Keratinocyte (primary cell): Measurements from ENCODE around the gene PPP1R12C. TPM values are rescaled to one million over a fixed set of nuclear protein-coding genes. Genes with fewer than 3 reads are reported as not detected.

ENCODE experiments used
- DNase-seq: peaks from one replicate; pipeline ENCODE4 v3.0.0-alpha.2; 2011; ENCODE audit warnings: low read depth, missing footprints, low spot score
- FAIRE-seq: peaks from 2 replicates; lab custom pipeline; 2011; peaks lifted over from hg19 to GRCh38; lab: Jason Lieb, UNC
- H2AFZ ChIP-seq: 2 replicates; pipeline ENCODE4 v1.6.0; 2012; ENCODE audit warnings: low read length, control low read depth, inconsistent platforms; ENCODE audit not compliant: control insufficient read depth
- H3K27ac ChIP-seq: 2 replicates; pipeline ENCODE4 v1.5.1; 2011; ENCODE audit warnings: low read length; ENCODE audit not compliant: control insufficient read depth, insufficient read depth
- H3K27me3 ChIP-seq: 3 replicates; pipeline ENCODE4 v1.6.0; 2011; ENCODE audit warnings: low read length; ENCODE audit not compliant: control insufficient read depth, insufficient read depth; ENCODE audit errors: extremely low read depth
- H3K36me3 ChIP-seq, 2 experiments: 2 replicates in 1 of 2; 3 replicates in 1 of 2; pipeline ENCODE4 v1.5.1; 2011; ENCODE audit warnings: low read length in 2 of 2, mild to moderate bottlenecking in 1 of 2; ENCODE audit not compliant: control insufficient read depth in 2 of 2, insufficient read depth in 2 of 2; ENCODE audit errors: extremely low read depth in 1 of 2
- H3K4me1 ChIP-seq: 3 replicates; pipeline ENCODE4 v1.5.1; 2011; ENCODE audit warnings: low read length; ENCODE audit not compliant: control insufficient read depth, insufficient read depth; ENCODE audit errors: extremely low read depth
- H3K4me2 ChIP-seq: 3 replicates; pipeline ENCODE4 v1.6.0; 2011; ENCODE audit warnings: low read depth, low read length; ENCODE audit not compliant: control insufficient read depth, insufficient read depth; ENCODE audit errors: extremely low read depth
- H3K4me3 ChIP-seq, 3 experiments: fragments of 200-600 bp in 1 of 3; sonication (generic) in 1 of 3; 2 replicates in 2 of 3; 3 replicates in 1 of 3; pipeline ENCODE4 v1.5.1; 2011 to 2016; ENCODE audit warnings: low read length in 3 of 3, mild to moderate bottlenecking in 3 of 3, control low read depth in 2 of 3, inconsistent platforms in 1 of 3, low read depth in 1 of 3, mixed read lengths in 1 of 3, mixed run types in 1 of 3, moderate library complexity in 1 of 3; ENCODE audit not compliant: control insufficient read depth in 2 of 3, insufficient read depth in 2 of 3; ENCODE audit errors: extremely low read depth in 1 of 3
- H3K79me2 ChIP-seq: 2 replicates; pipeline ENCODE4 v1.6.0; 2012; ENCODE audit warnings: low read length; ENCODE audit not compliant: control insufficient read depth, insufficient read depth
- H3K9ac ChIP-seq: 3 replicates; pipeline ENCODE4 v1.6.0; 2011; ENCODE audit warnings: low read length; ENCODE audit not compliant: control insufficient read depth, insufficient read depth; ENCODE audit errors: extremely low read depth
- H3K9me1 ChIP-seq: 3 replicates; pipeline ENCODE4 v1.6.0; 2011; ENCODE audit warnings: low read length; ENCODE audit not compliant: control insufficient read depth, insufficient read depth; ENCODE audit errors: extremely low read depth
- H3K9me3 ChIP-seq: 2 replicates; pipeline ENCODE4 v1.5.1; 2012; ENCODE audit warnings: low read depth, low read length; ENCODE audit not compliant: control insufficient read depth
- H4K20me1 ChIP-seq: 3 replicates; pipeline ENCODE4 v1.6.0; 2011; ENCODE audit warnings: low read length; ENCODE audit not compliant: control insufficient read depth, insufficient read depth; ENCODE audit errors: extremely low read depth
- CTCF ChIP-seq, 3 experiments: IDR thresholded peaks in 1 of 3; conservative IDR thresholded peaks in 1 of 3; optimal IDR thresholded peaks in 1 of 3; 2 replicates in 2 of 3; 3 replicates in 1 of 3; pipeline versions ENCODE3 to v1.5.1; 2011; ENCODE audit warnings: low read length in 3 of 3, mild to moderate bottlenecking in 3 of 3, moderate library complexity in 2 of 3, control low read depth in 1 of 3, inconsistent platforms in 1 of 3; ENCODE audit not compliant: insufficient read depth in 2 of 3; ENCODE audit errors: extremely low read depth in 1 of 3
- EZH2 ChIP-seq: IDR thresholded peaks from one replicate; pipeline ENCODE4 v1.6.1; 2012; ENCODE audit warnings: inconsistent platforms, mild to moderate bottlenecking, low read length, moderate library complexity
- dilution Hi-C: fragments of 300-500 bp; cut with MboI; formaldehyde crosslinking; loops from one replicate; pipeline ENCODE4 v1.7.0; 2020; ENCODE audit warnings: low sequenced_read_pairs; ENCODE audit not compliant: extremely low pct_ligation_motif_present
- polyA plus RNA-seq, 5 experiments: library from polyadenylated mRNA; depleted of rRNA in 3 of 5; stranded (reverse) in 3 of 5; stranded (forward) in 1 of 5; unstranded in 1 of 5; fragments of >200 nt; gene quantifications; 1 replicate in 1 of 5; 2 replicates in 3 of 5; 3 replicates in 1 of 5; pipeline versions ENCODE4 v1.2.1 to v1.2.3, GENCODE V29; 2011 to 2012; ENCODE audit warnings: missing spikeins in 2 of 5, low read depth in 1 of 5, low replicate concordance in 1 of 5

PPP1R12C gene
- polyA plus RNA-seq, 1 donor (not counting 4 experiments of a cell fraction or from before 2014, with no cell fraction given): 24.7 TPM

DNA sequence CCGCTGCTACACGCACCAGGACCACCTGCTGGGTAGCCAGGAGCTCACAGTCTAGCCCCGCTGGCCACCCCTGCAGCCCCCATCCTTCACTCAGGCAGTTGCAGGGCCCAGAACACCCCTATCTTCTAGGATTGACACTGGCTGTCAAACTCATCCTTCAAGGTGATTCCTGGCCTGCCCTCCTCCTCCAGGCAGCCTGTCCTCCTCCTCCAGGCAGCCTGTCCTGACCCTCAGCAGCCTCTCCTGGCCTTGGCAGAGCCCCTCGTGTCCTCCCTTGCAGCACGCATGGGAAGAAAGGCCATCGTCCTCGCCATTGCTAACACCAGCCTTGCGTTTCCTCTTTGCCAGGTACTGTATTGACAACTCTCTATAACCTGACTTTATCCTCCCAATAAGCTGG is 45.5 kb downstream of the PPP1R12C start:
- Histone ChIP-seq H3K79me2 (no peaks in the 10 kb centered on the region), H3K27ac (no peak overlapping the region), H2AFZ (no peak overlapping the region), H3K27me3 (peaks cover 20% of the 10 kb centered on the region), H3K4me2 (no peak overlapping the region), H3K9me3 (no peaks in the 10 kb centered on the region), H3K36me3 (no peaks in the 10 kb centered on the region), H3K9me1 (no peaks in the 10 kb centered on the region), H3K4me3 (no peak overlapping the region), H4K20me1 (no peaks in the 10 kb centered on the region), H3K4me1 (peaks cover 25% of the 10 kb centered on the region), H3K9ac (no peak overlapping the region)
- dilution Hi-C loops: no loop called here
- TF ChIP-seq CTCF (optimal IDR thresholded peaks at IDR 0.05 in 1 of 3, IDR thresholded peaks at IDR 0.05 in 1 of 3, conservative IDR thresholded peaks at IDR 0.05 in 1 of 3; ENCODE audit: extremely low read depth in 1 of 3, insufficient read depth in 2 of 3, low read length in 3 of 3) (no peak), EZH2 (no peak)
- DNase-seq (no peak), FAIRE-seq (no peak)

DNA sequence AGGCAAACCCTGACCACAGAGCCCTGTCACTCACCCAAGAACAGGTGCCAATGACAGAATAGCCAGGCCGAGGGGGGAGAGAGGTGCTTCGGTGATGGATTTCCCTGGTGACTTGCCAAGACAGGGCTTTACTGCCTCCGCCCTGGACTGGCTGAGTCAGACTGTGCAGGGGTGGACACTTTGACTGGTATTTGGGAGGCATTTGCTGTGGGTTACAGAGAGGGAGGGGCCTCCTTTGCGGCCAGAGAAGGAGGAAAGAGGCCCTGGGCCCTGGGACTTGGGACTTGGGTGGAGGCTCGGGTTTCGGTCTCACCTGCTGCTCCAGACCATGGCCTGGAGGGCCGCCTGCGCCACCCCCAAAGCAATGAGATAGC is 46.3 kb downstream of the PPP1R12C start:
- Histone ChIP-seq H3K27ac (no peak overlapping the region), H3K9me1 (no peaks in the 10 kb centered on the region), H3K9me3 (no peaks in the 10 kb centered on the region), H3K4me3 (no peak overlapping the region), H3K9ac (no peak overlapping the region), H3K4me2 (no peak overlapping the region), H3K27me3 (peaks cover 25% of the 10 kb centered on the region), H3K4me1 (peaks cover 25% of the 10 kb centered on the region), H3K79me2 (no peaks in the 10 kb centered on the region), H3K36me3 (no peaks in the 10 kb centered on the region), H2AFZ (no peak overlapping the region), H4K20me1 (no peaks in the 10 kb centered on the region)
- FAIRE-seq (peak; percentile 23), DNase-seq (no peak)
- dilution Hi-C loops: no loop called here
- TF ChIP-seq EZH2 (no peak), CTCF (optimal IDR thresholded peaks at IDR 0.05 in 1 of 3, IDR thresholded peaks at IDR 0.05 in 1 of 3, conservative IDR thresholded peaks at IDR 0.05 in 1 of 3; ENCODE audit: extremely low read depth in 1 of 3, insufficient read depth in 2 of 3, low read length in 3 of 3) (no peak)
